SK-N-SH (cell line): ENCODE measurements around the gene FAM20C. TPM values are rescaled to one million over a fixed set of nuclear protein-coding genes. Genes with fewer than 3 reads are reported as not detected.

ENCODE experiments used
- CTCF ChIA-PET: fragments of 300-600, 350-600 bp; formaldehyde crosslinking; extraction: SDS; loops from one replicate; lab custom pipeline; 2021; lab: Yijun Ruan, JAX
- POLR2A ChIA-PET: fragments of 350-600 bp; sonication (Branson Sonifier 250); formaldehyde crosslinking; extraction: SDS; loops from one replicate; lab custom pipeline; 2020; ENCODE audit warnings: antibody characterized with exemption, inconsistent platforms; lab: Yijun Ruan, JAX
- DNase-seq: peaks from one replicate; pipeline ENCODE4 v3.0.0; 2012
- H2AFZ ChIP-seq: fragments of 200-600 bp; sonication (generic); 2 replicates; pipeline ENCODE4 v1.8.1; 2016; ENCODE audit warnings: antibody characterized with exemption, mild to moderate bottlenecking, low read depth
- H3F3A ChIP-seq: fragments of 200-600 bp; sonication (generic); replicated peaks from 2 replicates; pipeline ENCODE3; 2016; ENCODE audit warnings: antibody characterized with exemption, mild to moderate bottlenecking; ENCODE audit not compliant: insufficient read depth
- H3K27ac ChIP-seq, 2 experiments: fragments of 200-500 bp in 1 of 2; fragments of 200-600 bp in 1 of 2; sonication (Bioruptor generic) in 1 of 2; sonication (generic), shearing (Covaris generic) in 1 of 2; 2 replicates each; pipeline versions ENCODE4 v1.5.1 to v1.6.1; 2014 to 2016; ENCODE audit warnings: low read depth in 2 of 2, inconsistent platforms in 1 of 2, low read length in 1 of 2, mild to moderate bottlenecking in 1 of 2, mixed read lengths in 1 of 2
- H3K27me3 ChIP-seq: fragments of 200-600 bp; sonication (generic), shearing (Covaris generic); 2 replicates; pipeline ENCODE4 v1.6.1; 2016; ENCODE audit warnings: mixed run types; ENCODE audit not compliant: insufficient read depth
- H3K36me3 ChIP-seq, 2 experiments: fragments of 200-500 bp in 1 of 2; fragments of 200-600 bp in 1 of 2; sonication (Bioruptor generic) in 1 of 2; sonication (generic) in 1 of 2; replicated peaks in 1 of 2; 2 replicates each; pipeline versions ENCODE3 to v1.5.1; 2014 to 2016; ENCODE audit warnings: low read length in 1 of 2, mild to moderate bottlenecking in 1 of 2; ENCODE audit not compliant: insufficient read depth in 2 of 2, control insufficient read depth in 1 of 2
- H3K4me1 ChIP-seq, 2 experiments: fragments of 200-500 bp in 1 of 2; fragments of 200-600 bp in 1 of 2; sonication (Bioruptor generic) in 1 of 2; sonication (generic), shearing (Covaris generic) in 1 of 2; 2 replicates each; pipeline versions ENCODE4 v1.5.1 to v1.6.1; 2014 to 2016; ENCODE audit warnings: low read depth in 1 of 2, low read length in 1 of 2, mixed run types in 1 of 2; ENCODE audit not compliant: insufficient read depth in 2 of 2, control insufficient read depth in 1 of 2
- H3K4me2 ChIP-seq: fragments of 200-600 bp; sonication (generic), shearing (Covaris generic); 2 replicates; pipeline ENCODE4 v1.6.1; 2017; ENCODE audit warnings: mixed run types
- H3K4me3 ChIP-seq, 2 experiments: fragments of 200-500 bp in 1 of 2; fragments of 200-600 bp in 1 of 2; sonication (Bioruptor generic) in 1 of 2; sonication (generic), shearing (Covaris generic) in 1 of 2; 2 replicates each; pipeline versions ENCODE4 v1.5.1 to v1.8.1; 2014 to 2016; ENCODE audit warnings: low read depth in 2 of 2, inconsistent platforms in 1 of 2, low read length in 1 of 2, mild to moderate bottlenecking in 1 of 2, mixed read lengths in 1 of 2, moderate library complexity in 1 of 2
- H3K79me2 ChIP-seq: fragments of 200-600 bp; sonication (generic); 2 replicates; pipeline ENCODE4 v1.8.1; 2017; ENCODE audit warnings: mild to moderate bottlenecking; ENCODE audit not compliant: insufficient read depth
- H3K9ac ChIP-seq: fragments of 200-600 bp; sonication (generic); 2 replicates; pipeline ENCODE4 v1.6.1; 2017; ENCODE audit warnings: mixed run types
- H3K9me2 ChIP-seq: fragments of 200-600 bp; sonication (generic); 2 replicates; pipeline ENCODE4 v1.6.1; 2017; ENCODE audit warnings: mixed run types
- H3K9me3 ChIP-seq: fragments of 200-600 bp; sonication (generic); 2 replicates; pipeline ENCODE4 v1.6.1; 2017; ENCODE audit warnings: mixed run types, mild to moderate bottlenecking, moderate library complexity
- H4K20me1 ChIP-seq: fragments of 200-600 bp; sonication (generic); 2 replicates; pipeline ENCODE4 v1.6.1; 2017; ENCODE audit warnings: mild to moderate bottlenecking, mixed run types; ENCODE audit not compliant: insufficient read depth
- CHD2 ChIP-seq: fragments of 150-350 bp; IDR thresholded peaks from 2 replicates; pipeline ENCODE4 v1.6.1; 2018; ENCODE audit warnings: low read length; ENCODE audit not compliant: partially characterized antibody
- EZH2phosphoT487 ChIP-seq: fragments of 200-600 bp; sonication (generic); IDR thresholded peaks from 2 replicates; pipeline ENCODE4 v1.6.1; 2017; ENCODE audit warnings: low read depth, mixed run types, mild to moderate bottlenecking, antibody characterized with exemption, moderate library complexity, borderline replicate concordance
- FOSL2 ChIP-seq: IDR thresholded peaks from 2 replicates; pipeline ENCODE4 v1.4.0; 2012; ENCODE audit warnings: low read depth, mild to moderate bottlenecking, moderate library complexity, borderline replicate concordance
- FOXJ3 ChIP-seq: sonication (generic); formaldehyde crosslinking; IDR thresholded peaks from 2 replicates; pipeline ENCODE4 v1.5.1; 2020; ENCODE audit warnings: mild to moderate bottlenecking, missing genetic modification reagents
- FOXM1 ChIP-seq: IDR thresholded peaks from 2 replicates; pipeline ENCODE4 v1.4.0; 2012; ENCODE audit warnings: low read depth, mild to moderate bottlenecking
- GATA2 ChIP-seq: sonication (generic); formaldehyde crosslinking; IDR thresholded peaks from 2 replicates; pipeline ENCODE4 v1.5.0; 2020; ENCODE audit warnings: mild to moderate bottlenecking, missing genetic modification reagents
- JUND ChIP-seq: IDR thresholded peaks from 2 replicates; pipeline ENCODE4 v1.4.0; 2012
- MEF2A ChIP-seq: IDR thresholded peaks from 2 replicates; pipeline ENCODE4 v1.4.0; 2012; ENCODE audit warnings: low read depth, borderline replicate concordance
- POLR2AphosphoS5 ChIP-seq: IDR thresholded peaks from 2 replicates; pipeline ENCODE4 v1.6.1; 2012; ENCODE audit warnings: low read depth, low read length
- RCOR1 ChIP-seq: fragments of 150-350 bp; IDR thresholded peaks from 2 replicates; pipeline ENCODE4 v1.6.1; 2017; ENCODE audit warnings: antibody characterized with exemption, low read length
- RXRA ChIP-seq: IDR thresholded peaks from 2 replicates; pipeline ENCODE4 v1.4.0; 2012; ENCODE audit warnings: low read depth, mild to moderate bottlenecking, borderline replicate concordance
- SMC3 ChIP-seq: IDR thresholded peaks from 2 replicates; pipeline ENCODE4 v1.6.1; 2012; ENCODE audit warnings: low read depth, low read length, improper control_type of control experiment
- TAF1 ChIP-seq: IDR thresholded peaks from 2 replicates; pipeline ENCODE4 v1.6.1; 2012; ENCODE audit warnings: low read depth, mild to moderate bottlenecking, low read length, moderate library complexity, borderline replicate concordance
- YY1 ChIP-seq: IDR thresholded peaks from 2 replicates; pipeline ENCODE4 v1.4.0; 2012; ENCODE audit warnings: low read depth, mild to moderate bottlenecking
- WGBS: methylation state at CpG from one replicate; pipeline ENCODE4 v1.1.6; 2017; ENCODE audit warnings: low lambda C conversion rate; 5-methylcytosine and 5-hydroxymethylcytosine counted together
- polyA plus RNA-seq, 3 experiments: library from polyadenylated mRNA; depleted of rRNA; stranded (reverse); fragments of >200 nt; gene quantifications; 2 replicates each; pipeline ENCODE4 v1.2.3, GENCODE V29; 2012
- TF ChIP-seq, protein P1 (sequence below): IDR thresholded peaks from 2 replicates; pipeline ENCODE4; 2012
- TF ChIP-seq, protein P2 (sequence below): IDR thresholded peaks from 2 replicates; pipeline ENCODE4 v1.4.0; 2012; ENCODE audit warnings: low read depth
- TF ChIP-seq, protein P3 (sequence below): IDR thresholded peaks from 2 replicates; pipeline ENCODE4 v1.6.1; 2012; ENCODE audit warnings: mild to moderate bottlenecking, low read depth, low read length, moderate library complexity
- TF ChIP-seq, protein P4 (sequence below): IDR thresholded peaks from 2 replicates; pipeline ENCODE4 v1.4.0; 2012; ENCODE audit warnings: low read depth, borderline replicate concordance
- TF ChIP-seq, protein P5 (sequence below): fragments of 200-600 bp; sonication (generic); IDR thresholded peaks from 2 replicates; pipeline ENCODE4 v1.6.1; 2017; ENCODE audit warnings: antibody characterized with exemption, mild to moderate bottlenecking, moderate library complexity
- TF ChIP-seq, protein P6 (sequence below): fragments of 150-350 bp; IDR thresholded peaks from 2 replicates; pipeline ENCODE4 v1.6.1; 2017; ENCODE audit warnings: antibody characterized with exemption, low read length, low read depth, borderline replicate concordance

FAM20C gene
- polyA plus RNA-seq, 1 of the 3 experiments (the other 2 are of a cell fraction) = 12.7 TPM

DNA sequence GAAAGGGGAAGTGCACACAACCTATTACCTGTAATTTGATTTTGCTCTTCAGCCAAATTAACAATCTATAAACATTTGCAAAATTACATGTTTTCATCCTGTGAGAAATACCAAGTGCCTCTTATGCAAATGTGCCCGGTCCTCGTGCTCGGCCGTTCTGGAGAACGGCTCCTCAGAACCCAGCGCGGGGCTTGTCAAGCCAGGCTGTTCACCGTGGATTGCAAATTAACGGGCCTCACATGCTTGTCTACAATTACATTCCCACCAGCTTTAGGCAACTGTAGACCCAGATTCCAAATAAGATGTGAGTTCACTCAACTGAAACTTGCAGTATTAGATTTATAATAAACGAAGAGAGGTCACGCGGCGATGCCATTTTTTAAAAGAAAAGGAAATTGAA, 106.4 kb downstream of the FAM20C start:
- H3K79me2 ChIP-seq = no peaks in the 10 kb centered on the region
- POLR2A ChIA-PET = no interaction called here
- no peak for DNase-seq
- no peak overlapping the region for H3K9ac ChIP-seq
- CTCF ChIA-PET = interaction anchor here (0.5 to 1.5 kb wide), 2 partner anchors 23 to 367 kb away, joined by 3 to 4 read pairs; no protein-coding TSS in a partner anchor
- H3K4me3 ChIP-seq = no peak overlapping the region
- no peaks in the 10 kb centered on the region for H3K4me1 ChIP-seq
- no peaks in the 10 kb centered on the region for H3K36me3 ChIP-seq
- no peaks in the 10 kb centered on the region for H3K9me3 ChIP-seq
- WGBS = 83% methylated on average over 13 of the region's 13 CpGs
- no peak overlapping the region for H3K4me2 ChIP-seq
- peaks cover 43% of the 10 kb centered on the region for H3K27me3 ChIP-seq
- no peaks in the 10 kb centered on the region for H3F3A ChIP-seq
- H4K20me1 ChIP-seq = 0 out of 2 replicates have a peak, but pooled peaks cover 3% of the 10 kb centered on the region
- H2AFZ ChIP-seq = no peak overlapping the region
- TF ChIP-seq, protein P1, sequence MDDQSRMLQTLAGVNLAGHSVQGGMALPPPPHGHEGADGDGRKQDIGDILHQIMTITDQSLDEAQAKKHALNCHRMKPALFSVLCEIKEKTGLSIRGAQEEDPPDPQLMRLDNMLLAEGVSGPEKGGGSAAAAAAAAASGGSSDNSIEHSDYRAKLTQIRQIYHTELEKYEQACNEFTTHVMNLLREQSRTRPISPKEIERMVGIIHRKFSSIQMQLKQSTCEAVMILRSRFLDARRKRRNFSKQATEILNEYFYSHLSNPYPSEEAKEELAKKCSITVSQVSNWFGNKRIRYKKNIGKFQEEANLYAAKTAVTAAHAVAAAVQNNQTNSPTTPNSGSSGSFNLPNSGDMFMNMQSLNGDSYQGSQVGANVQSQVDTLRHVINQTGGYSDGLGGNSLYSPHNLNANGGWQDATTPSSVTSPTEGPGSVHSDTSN = no peak
- no peak for TF ChIP-seq RXRA
- no peak for TF ChIP-seq SMC3
- TF ChIP-seq, protein P2, sequence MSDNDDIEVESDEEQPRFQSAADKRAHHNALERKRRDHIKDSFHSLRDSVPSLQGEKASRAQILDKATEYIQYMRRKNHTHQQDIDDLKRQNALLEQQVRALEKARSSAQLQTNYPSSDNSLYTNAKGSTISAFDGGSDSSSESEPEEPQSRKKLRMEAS = no peak
- TF ChIP-seq, protein P3, sequence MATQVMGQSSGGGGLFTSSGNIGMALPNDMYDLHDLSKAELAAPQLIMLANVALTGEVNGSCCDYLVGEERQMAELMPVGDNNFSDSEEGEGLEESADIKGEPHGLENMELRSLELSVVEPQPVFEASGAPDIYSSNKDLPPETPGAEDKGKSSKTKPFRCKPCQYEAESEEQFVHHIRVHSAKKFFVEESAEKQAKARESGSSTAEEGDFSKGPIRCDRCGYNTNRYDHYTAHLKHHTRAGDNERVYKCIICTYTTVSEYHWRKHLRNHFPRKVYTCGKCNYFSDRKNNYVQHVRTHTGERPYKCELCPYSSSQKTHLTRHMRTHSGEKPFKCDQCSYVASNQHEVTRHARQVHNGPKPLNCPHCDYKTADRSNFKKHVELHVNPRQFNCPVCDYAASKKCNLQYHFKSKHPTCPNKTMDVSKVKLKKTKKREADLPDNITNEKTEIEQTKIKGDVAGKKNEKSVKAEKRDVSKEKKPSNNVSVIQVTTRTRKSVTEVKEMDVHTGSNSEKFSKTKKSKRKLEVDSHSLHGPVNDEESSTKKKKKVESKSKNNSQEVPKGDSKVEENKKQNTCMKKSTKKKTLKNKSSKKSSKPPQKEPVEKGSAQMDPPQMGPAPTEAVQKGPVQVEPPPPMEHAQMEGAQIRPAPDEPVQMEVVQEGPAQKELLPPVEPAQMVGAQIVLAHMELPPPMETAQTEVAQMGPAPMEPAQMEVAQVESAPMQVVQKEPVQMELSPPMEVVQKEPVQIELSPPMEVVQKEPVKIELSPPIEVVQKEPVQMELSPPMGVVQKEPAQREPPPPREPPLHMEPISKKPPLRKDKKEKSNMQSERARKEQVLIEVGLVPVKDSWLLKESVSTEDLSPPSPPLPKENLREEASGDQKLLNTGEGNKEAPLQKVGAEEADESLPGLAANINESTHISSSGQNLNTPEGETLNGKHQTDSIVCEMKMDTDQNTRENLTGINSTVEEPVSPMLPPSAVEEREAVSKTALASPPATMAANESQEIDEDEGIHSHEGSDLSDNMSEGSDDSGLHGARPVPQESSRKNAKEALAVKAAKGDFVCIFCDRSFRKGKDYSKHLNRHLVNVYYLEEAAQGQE = no peak
- no peak for TF ChIP-seq FOXM1
- no peak for TF ChIP-seq GATA2
- TF ChIP-seq RCOR1 = no peak
- TF ChIP-seq EZH2phosphoT487 = no peak
- TF ChIP-seq, protein P4, sequence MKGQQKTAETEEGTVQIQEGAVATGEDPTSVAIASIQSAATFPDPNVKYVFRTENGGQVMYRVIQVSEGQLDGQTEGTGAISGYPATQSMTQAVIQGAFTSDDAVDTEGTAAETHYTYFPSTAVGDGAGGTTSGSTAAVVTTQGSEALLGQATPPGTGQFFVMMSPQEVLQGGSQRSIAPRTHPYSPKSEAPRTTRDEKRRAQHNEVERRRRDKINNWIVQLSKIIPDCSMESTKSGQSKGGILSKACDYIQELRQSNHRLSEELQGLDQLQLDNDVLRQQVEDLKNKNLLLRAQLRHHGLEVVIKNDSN = no peak
- TF ChIP-seq MEF2A = no peak
- TF ChIP-seq TAF1 = no peak
- TF ChIP-seq CHD2 = no peak
- TF ChIP-seq POLR2AphosphoS5 = no peak
- no peak for TF ChIP-seq FOXJ3 (CRISPR knock-in tag)
- TF ChIP-seq YY1 = no peak
- TF ChIP-seq, protein P5, sequence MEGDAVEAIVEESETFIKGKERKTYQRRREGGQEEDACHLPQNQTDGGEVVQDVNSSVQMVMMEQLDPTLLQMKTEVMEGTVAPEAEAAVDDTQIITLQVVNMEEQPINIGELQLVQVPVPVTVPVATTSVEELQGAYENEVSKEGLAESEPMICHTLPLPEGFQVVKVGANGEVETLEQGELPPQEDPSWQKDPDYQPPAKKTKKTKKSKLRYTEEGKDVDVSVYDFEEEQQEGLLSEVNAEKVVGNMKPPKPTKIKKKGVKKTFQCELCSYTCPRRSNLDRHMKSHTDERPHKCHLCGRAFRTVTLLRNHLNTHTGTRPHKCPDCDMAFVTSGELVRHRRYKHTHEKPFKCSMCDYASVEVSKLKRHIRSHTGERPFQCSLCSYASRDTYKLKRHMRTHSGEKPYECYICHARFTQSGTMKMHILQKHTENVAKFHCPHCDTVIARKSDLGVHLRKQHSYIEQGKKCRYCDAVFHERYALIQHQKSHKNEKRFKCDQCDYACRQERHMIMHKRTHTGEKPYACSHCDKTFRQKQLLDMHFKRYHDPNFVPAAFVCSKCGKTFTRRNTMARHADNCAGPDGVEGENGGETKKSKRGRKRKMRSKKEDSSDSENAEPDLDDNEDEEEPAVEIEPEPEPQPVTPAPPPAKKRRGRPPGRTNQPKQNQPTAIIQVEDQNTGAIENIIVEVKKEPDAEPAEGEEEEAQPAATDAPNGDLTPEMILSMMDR = no peak
- no peak for TF ChIP-seq FOSL2
- TF ChIP-seq JUND = no peak
- TF ChIP-seq, protein P6, sequence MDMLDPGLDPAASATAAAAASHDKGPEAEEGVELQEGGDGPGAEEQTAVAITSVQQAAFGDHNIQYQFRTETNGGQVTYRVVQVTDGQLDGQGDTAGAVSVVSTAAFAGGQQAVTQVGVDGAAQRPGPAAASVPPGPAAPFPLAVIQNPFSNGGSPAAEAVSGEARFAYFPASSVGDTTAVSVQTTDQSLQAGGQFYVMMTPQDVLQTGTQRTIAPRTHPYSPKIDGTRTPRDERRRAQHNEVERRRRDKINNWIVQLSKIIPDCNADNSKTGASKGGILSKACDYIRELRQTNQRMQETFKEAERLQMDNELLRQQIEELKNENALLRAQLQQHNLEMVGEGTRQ = no peak
- H3K9me2 ChIP-seq = no peaks in the 10 kb centered on the region
- H3K27ac ChIP-seq = no peak overlapping the region
